HG03457 (cell line): ENCODE data around the gene OR4D1.

Source experiments
- ATAC-seq: cut with Tn5 transposase; IDR thresholded peaks from one replicate; pipeline ENCODE4 v1.9.1; 2021; ENCODE audit warnings: moderate number of reproducible peaks; ENCODE audit not compliant: unreplicated experiment

Gene OR4D1

DNA sequence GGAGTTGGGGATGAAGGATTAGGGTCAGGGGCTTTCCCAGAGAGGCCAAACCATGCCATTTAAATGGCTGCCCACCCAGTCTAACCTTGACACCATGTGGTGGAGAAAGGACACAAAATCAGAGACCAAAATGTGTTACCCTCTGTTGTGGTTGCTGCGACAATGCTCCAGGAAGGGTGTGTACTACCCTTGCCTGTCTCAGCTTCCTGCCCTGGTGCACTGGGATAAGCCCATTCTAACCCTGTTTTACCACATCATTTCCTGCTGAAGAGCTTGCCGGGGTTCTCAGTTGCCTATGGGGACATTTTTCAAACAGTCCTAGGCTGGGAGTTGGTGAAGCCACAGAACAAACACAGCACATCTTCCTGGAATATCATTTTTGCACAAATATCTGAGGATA is 4.9 kb downstream of the OR4D1 start:
- ATAC-seq: no peak

DNA sequence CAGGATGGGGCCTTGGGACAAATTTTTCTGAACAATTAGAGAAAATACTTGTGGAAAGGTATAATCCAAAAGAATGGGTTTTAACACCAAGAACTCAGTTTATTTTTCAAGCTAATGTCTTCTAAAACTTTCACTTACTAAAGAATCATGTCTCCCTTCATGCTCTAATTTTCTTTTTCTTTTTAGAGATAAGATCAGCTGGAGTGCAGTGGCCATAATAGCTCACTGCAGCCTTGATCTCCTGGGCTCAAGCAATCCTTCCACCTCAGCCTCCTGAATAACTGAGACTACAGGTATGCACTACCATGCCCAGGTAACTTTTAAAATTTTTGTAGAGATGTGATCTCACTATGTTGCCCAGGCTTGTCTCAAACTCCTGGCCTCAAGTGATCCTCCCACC is 5.5 kb downstream of the OR4D1 start:
- no peak for ATAC-seq

DNA sequence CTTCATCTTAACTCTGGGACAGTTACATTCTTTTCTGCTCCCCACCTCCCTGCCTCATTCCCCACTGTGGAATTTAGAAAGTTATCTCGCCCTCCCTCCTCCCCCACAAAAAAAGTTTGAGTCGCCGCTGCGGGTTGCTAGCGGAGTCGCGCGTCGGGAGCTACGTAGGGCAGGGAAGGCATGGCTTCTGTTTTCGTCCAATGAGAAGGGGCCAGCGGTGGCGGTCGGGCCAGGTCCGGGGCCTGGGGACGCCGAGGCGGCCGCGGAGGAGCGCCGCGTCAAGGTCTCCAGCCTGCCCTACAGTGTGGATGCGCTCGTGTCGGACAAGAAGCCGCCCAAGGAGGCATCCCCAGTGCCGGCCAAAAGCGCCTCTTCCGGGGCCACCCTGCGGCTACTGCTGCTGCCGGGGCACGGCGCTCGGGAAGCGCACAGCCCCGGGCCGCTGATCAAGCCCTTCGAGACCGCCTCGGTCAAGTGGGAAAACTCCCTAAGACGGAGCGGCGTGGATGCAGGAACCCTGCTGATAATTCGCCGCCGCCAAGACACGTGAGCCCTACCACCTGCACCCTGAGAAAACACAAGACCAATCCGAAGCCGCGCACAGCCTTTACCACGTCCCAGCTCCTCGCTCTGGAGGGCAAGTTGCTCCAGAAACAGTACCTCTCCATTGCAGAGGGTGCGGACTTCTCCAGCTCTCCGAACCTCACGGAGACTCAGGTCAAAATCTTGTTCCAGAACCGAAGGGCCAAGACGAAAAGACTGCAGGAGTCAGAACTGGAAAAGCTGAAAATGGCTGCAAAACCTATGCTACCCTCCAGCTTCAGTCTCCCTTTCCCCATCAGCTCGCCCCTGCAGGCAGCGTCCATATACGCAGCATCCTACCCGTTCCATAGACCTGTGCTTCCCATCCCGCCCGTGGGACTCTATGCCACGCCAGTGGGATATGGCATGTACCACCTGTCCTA is 8.9 kb downstream of the OR4D1 start:
- ATAC-seq: no peak

DNA sequence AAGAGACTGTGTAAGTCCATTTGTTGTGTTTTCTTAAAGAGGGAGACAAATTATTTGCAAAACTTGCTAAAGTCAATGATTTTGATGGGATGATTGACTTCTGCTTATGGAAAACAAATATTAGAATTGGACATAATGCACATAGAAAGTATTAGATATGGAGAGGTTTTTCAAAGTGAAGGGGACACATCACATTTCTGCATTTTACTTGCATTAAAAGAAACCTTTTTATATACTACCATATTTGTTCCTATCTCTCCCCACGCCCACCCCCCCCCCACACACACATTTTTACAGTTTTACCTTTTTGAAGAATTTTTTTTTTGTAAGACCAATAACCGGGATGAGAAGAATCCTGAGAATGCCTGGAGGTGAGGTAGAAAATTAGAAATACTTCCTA is 10.0 kb downstream of the OR4D1 start:
- no peak for ATAC-seq

DNA sequence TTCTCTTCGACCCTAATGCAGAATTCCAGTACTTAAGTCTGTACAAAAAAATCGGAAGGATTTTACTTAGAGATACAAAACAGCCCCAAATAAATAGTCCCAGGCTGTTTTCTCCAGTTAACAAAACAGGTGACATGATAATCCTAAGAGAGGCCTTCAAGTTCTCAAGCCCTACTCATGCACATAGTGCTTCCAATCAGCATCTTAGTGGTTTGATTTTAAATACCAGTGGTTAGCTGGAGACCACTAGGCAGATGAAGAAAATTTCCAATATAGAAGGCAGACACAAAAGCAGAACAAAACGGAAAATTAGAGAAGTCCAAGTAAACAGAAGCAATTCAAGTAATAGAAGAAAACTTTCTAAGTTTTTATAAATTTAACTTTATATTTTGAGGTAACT is 13.4 kb downstream of the OR4D1 start:
- no peak for ATAC-seq

DNA sequence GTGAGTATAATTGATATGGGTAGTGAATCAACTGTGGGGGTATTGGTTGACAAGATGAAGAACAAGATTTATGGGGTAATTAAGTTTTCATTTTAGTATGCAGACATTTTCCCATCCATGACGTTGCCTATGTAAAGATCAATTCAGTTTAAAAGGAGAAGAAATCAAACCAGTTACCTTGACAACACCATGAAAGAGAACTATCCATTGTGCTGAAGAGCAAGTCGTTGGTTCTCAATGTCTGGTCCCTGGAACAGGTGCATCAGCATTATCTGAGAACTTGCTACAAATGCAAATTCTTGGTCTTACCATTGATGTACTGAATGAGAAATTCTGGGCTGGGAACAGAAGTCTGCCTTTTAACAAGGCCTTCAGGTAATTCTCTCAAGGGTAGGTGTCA is 17.8 kb downstream of the OR4D1 start:
- no peak for ATAC-seq

DNA sequence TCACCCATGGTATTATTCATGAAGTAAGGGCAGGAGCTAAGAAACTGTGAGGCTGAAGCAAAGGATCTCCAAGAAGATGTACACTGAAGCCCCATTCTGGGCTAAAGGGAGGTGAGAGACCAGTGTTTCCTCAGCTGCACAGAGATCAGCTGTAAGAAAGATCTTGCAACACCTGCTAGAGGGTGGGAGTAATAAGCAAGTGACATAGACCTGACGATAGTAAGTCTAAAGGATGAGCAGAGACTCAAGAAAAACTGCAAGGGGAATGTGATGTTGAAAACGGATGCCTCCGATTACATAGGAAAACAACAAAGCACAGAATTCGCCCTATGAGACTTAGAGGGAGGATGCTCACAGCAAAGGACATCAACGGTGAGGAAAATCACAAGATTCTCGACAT is 18.5 kb downstream of the OR4D1 start, which contains the start of gene OR4D2:
Gene OR4D2, plus strand, starts transcription at position 301 of the 400 bp plus-strand sequence. CDS start 2,674 bp downstream, outside the sequence.
- no peak for ATAC-seq

DNA sequence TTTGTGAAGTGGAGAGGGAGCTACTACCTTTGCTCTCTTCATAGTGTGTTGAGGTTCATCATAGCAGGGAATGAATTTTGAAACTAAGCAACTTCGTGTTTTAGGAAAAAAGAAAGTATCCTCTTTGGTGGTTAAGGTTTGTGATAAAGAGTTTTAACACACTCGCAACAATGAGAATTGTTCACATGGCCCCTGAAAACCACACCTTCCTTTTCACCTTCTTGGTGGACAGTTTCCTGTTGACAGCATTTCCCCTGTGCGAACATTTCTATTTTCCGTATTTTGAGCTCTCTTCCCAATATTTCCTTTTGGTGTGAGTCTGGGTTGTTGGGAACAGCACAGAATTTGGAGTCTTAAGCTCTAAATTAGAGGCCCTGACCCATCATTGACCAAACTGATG is 22.4 kb downstream of the OR4D1 start:
- ATAC-seq: no peak

DNA sequence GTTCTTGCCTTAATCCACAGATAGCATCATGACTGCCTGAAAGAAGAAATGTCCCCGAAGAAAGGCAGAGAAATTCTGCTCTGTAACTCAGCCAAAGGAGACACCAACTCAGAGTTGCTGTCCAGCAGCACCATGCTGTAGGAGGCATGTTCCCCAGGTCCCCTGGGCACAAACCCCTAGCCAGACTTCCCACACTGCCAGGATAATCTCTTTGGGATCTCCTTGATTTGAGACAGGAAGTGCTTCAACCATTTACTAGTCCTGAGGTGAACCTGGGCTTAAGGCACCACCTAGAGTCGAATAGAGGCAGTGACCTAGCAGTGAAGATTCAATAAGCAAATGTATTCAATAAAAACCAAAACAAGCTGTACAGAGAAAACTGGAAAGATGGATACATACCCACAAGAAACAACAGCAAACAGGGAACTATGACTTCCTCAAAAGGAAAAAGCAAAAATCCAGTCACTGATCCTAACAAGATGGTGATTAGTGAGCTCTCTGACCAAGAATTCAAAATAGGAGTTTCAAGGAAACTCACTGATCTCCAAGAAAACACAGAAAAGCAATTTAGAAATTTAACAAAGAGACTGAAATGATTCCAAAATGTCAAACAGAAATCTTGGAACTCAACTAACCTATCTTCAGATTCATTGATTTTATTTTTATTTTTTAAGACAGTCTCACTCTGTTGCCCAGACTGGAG is 24.3 kb downstream of the OR4D1 start:
- no peak for ATAC-seq

DNA sequence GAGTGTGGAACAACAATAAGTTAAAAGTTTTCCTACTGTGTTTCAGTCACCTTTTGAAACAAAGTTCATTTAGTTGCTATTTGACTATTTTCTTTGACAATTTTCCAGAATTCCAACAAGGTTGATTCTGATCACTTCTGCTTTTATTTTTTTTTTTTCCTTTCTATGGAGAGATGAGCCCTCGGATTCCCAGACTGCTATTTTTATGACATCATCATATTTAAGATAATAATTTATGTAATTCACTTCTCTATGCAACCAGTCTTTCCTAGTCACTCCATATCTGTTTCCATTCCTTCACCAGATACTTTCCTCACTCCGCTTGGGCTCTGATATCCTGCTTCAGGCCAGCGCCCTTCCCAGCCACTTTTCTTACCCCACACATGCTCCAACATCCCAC is 26.7 kb downstream of the OR4D1 start:
- ATAC-seq: no peak

DNA sequence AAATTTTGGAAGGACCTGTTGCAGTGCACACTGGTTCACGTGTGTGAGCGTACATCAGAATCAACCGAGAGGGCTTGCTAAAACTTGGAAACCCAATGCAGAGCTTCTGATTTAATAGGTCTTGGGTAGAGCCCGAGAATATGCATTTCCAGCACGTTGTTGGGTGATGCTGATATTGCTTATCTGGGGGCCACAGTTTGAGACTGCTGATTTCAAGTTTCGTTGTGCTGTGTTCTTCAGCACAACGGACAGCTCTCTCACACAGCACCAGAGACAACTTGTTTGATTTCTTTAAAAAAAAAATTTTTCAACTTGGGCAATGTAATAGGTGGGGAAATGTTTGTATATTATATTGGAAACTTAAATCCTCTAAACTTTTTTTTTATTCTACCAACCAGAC is 28.0 kb downstream of the OR4D1 start:
- no peak for ATAC-seq

DNA sequence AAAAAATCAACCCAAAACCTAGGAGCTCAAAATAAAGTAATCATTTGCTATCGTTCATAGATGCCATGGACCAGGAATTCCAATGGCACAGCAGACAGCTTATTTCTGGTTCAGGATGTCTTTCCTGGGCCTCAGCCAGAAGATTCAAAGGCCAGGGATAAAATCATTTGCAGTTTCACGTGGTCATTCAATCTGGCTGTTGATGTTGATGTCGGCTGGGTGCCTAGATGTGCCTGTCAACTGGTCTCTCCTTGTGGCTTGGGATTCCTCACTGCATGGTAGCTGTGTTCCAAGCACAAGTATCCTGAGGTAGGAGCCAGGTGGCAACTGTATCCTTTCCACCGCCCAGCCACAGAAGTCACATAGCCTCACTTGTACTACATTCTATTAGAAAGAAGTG is 33.6 kb downstream of the OR4D1 start:
- no peak for ATAC-seq

DNA sequence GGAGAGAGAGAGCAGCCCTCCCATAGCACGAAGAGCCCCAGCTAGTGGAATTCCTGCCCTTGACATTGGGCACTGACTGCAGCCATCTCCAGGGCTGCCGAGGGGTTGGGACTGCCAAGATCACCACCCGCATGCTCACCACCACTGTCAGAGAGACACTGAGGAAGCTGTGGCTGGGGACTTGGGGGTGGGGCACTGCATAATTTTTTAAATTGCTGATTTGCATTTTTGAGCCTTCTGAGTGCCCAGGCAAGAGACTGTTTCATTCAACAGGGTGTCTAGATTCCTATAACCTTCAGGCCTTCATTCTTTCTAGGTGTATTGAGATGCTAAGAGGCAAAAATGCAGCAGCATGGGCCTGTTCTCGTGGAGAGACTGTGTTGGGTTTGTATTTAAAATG is 35.3 kb downstream of the OR4D1 start:
- no peak for ATAC-seq

DNA sequence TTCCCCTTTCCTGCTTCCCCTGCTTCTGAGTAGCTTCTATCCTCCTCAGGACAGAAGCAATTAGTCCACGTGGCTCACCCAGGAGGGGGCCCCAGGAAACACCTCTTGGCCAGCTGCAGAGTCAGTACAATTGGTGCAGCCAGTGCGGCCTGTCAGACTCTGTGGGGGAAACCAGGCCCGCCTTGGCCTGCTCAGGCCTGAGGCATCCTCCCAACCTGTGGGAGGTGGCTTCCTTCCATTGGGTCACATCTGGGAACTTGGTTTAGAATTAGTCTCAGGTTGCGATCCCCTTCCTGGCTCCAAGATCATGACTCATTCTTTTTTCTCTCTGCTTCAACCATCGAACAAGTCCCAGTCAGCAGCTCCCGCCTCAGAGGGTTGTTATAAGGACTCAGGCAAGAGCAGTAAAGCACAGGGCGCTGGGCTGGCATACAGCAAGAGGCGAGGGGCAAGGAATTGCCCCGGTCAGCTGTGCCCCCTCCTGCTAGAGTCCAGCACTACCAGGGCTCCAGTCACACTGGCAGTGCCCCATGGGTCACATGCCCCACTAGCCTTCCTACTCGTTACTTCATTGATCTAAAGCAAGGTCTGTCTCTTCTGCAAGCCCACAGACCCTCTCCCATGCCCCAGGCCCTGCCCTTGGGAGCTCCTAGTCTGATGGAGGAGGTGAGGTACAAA is 36.3 kb downstream of the OR4D1 start:
- ATAC-seq: no peak

DNA sequence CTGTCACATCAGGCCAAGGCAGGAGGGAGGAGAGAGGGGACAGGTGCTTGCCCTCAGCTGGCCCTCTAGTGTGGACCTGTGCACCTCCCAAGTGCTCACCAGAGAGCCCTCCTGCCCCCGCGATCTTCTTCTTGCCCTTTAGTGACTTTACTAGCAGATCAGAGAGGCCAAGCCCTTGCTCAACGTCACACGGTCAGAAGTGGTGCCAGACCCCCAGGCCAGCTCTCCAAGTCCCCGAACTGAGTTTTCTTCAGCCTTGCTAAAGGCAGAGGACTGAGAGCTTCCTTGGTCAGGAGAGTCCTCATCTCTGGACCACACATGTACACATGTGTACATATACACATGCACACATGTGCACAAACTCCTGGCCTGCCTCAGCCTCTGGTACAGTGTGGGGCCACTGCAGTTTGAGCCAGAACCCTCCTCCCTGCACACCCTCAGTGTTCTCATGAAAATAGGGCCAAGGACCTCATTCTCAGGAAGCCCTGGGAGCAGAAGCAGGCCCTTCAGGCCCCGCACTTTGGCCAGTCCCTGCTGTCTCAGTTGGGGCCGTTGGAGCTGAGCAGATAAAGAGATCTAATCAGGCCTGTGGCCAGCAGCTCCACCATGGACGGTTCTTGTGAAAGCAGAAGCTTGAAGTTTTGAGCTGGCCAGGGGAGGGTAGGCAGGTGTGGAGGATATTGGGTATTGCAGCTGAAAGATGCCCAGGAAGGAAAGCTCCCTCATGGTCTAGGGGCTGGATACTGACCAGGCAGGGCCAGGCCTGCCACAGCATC is 37.0 kb downstream of the OR4D1 start:
- no peak for ATAC-seq

DNA sequence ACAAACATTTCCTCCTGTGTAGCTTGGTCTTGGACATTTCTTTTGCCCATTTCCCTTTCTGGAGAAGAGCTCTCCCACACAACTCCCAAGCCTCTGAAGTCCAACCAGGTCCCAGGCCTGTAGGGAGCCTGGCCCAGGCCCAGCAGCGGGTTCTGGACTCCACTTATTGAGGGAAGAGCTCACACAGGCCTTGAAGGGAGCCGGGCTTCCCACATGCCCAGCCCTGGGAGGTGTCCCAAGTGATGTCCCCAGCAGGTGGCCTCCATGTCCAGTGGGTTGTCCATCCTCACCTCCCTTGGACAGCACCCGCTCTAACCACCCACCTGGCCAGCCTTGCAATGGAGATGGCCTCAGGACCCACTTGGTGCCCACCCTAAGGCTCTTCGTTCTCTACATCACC is 38.4 kb downstream of the OR4D1 start:
- no peak for ATAC-seq

DNA sequence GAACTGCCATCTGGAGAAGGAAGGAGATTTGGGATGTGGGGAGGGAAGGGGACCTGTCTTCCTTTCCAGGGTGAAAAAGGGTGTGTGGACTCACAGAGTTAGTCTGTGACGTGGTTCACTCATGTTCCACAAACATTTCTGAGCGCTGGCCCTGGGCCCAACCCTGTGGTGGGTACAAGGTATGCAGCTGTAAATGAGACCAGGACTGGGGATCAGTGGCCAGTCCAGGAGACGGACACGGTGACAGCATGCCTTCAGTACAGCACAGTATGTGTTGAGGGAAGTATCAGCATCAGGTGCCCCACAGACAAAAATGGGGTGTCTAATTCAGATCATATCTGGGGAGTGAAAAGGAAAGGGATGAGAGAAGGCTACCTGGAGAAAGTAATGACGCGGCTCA is 38.9 kb downstream of the OR4D1 start:
- ATAC-seq: no peak

DNA sequence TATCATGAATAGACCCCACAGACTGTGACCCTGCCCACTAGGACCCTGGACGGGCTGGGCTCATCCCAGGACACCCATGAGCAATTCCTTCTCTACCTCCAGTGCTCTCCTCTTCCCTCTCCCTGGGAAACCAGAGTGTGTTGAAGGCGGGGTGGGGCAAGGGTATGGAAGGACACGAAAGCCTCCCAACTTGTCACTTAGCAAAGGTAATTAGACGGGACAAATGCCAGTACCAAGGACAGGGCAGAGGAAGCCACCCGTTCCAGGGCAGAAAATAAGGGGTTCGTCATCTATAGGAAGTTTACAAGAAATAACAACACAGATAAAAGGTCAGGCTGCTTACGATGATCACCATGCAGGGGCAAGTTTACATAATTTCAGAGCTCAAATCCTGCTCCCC is 39.5 kb downstream of the OR4D1 start:
- no peak for ATAC-seq

DNA sequence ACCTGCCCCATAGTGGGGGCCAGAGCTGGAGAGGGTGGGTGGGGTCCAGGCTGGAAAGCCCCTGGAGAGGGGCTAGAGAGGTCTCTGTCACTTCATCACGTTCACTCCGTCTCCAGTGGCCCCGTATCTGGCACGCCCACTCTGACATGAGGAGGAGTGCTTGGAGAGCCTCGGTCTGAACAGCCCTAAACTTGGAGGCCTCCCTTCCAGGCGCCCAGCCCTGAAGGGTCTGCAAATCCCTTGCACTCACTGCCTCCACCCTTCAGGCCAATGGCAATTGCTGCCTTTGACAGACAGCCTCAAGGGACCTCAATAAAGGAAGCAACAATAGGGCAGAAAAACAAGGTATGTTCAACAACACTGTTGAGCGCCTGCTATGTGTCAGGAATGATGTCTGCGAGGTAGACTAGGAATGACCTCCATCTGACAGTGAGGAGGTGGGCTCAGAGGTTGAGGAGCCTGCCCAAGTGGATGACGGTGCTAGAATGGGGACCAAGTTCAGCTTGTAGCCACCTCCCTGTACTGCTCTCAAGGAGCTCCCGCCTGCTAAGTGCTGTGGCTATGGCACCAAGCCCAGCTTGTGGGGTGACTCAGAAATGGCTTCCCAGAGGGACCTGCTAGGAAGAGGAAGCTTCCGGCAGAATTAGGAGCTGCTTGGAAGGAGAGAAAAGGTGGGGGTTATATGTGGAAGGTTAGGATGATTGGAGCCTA is 41.4 kb downstream of the OR4D1 start:
- ATAC-seq: no peak

DNA sequence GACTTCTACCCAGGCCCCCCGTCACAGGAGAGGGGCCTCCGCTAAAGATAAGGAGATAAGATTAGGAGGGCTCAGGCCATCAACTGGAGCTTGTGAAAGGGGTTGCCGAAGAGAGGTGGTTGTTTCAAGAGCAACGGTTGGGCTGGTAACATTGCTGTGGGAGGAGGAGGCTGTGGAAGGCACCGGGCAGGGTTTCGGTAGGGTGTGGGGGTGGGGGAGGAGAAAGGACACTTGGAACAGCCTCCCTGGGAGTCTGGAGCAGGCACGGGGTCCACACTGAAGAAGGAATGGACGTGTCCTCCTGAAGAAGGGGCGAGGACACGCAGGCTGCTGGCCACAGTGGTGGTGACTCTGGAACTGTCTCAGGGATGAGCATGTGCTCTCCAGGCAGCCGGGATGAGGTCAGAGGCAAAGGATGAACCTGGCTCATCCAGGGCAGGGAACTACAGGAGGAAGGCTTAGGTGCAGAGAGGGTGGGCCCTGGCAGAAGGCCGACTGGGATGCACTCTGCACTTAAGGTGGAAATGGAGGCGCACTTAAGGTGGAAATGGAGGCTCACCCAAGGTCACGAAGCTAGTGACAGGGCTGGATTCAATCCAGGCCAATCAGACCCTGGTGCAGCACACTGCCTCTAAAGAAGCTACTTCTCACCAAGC is 43.2 kb downstream of the OR4D1 start:
- no peak for ATAC-seq
